Parathyroid adenoma (tissue), 2 donors: ENCODE measurements around the gene CSPG4.
"Not testable (repeated sequence)": the region's sequence is repeated elsewhere in the genome, so short reads cannot be mapped to it uniquely, and the experiment has no call there.

Experiments used
- H2AFZ ChIP-seq: fragments of 300-600 bp; sonication (generic); one replicate; pipeline ENCODE4 v1.7.0; 2017; ENCODE audit warnings: antibody characterized with exemption, mild to moderate bottlenecking
- H3K27ac ChIP-seq: fragments of 300-600 bp; sonication (generic); one replicate; pipeline ENCODE4 v1.7.0; 2017
- H3K27me3 ChIP-seq: fragments of 300-600 bp; sonication (generic); one replicate; pipeline ENCODE4 v1.7.0; 2017; ENCODE audit warnings: low read length; ENCODE audit not compliant: control insufficient read depth, insufficient read depth
- H3K36me3 ChIP-seq: fragments of 300-600 bp; sonication (generic); one replicate; pipeline ENCODE4 v1.7.0; 2017; ENCODE audit warnings: low read length; ENCODE audit not compliant: control insufficient read depth, insufficient read depth
- H3K4me1 ChIP-seq: fragments of 300-600 bp; sonication (generic); one replicate; pipeline ENCODE4 v1.7.0; 2017; ENCODE audit warnings: control low read depth
- H3K4me2 ChIP-seq: fragments of 300-600 bp; sonication (generic); one replicate; pipeline ENCODE4 v1.7.0; 2017; ENCODE audit warnings: low read length
- H3K4me3 ChIP-seq: fragments of 300-600 bp; sonication (generic); one replicate; pipeline ENCODE4 v1.7.0; 2017; ENCODE audit warnings: low read depth, low read length
- H3K79me2 ChIP-seq: fragments of 300-600 bp; sonication (generic); one replicate; pipeline ENCODE4 v1.7.0; 2017; ENCODE audit warnings: control low read depth
- H3K9ac ChIP-seq: fragments of 300-600 bp; sonication (generic); one replicate; pipeline ENCODE4 v1.7.0; 2017; ENCODE audit warnings: mild to moderate bottlenecking
- H3K9me3 ChIP-seq: fragments of 300-600 bp; sonication (generic); one replicate; pipeline ENCODE4 v1.7.0; 2017; ENCODE audit warnings: low read length; ENCODE audit not compliant: control insufficient read depth
- TF ChIP-seq, protein P1 (sequence below): fragments of 300-600 bp; sonication (generic); IDR thresholded peaks from one replicate; pipeline ENCODE4 v1.7.0; 2017; ENCODE audit warnings: antibody characterized with exemption, mild to moderate bottlenecking
- donor health status: primary hyperparathyroidism.

CSPG4 gene

DNA sequence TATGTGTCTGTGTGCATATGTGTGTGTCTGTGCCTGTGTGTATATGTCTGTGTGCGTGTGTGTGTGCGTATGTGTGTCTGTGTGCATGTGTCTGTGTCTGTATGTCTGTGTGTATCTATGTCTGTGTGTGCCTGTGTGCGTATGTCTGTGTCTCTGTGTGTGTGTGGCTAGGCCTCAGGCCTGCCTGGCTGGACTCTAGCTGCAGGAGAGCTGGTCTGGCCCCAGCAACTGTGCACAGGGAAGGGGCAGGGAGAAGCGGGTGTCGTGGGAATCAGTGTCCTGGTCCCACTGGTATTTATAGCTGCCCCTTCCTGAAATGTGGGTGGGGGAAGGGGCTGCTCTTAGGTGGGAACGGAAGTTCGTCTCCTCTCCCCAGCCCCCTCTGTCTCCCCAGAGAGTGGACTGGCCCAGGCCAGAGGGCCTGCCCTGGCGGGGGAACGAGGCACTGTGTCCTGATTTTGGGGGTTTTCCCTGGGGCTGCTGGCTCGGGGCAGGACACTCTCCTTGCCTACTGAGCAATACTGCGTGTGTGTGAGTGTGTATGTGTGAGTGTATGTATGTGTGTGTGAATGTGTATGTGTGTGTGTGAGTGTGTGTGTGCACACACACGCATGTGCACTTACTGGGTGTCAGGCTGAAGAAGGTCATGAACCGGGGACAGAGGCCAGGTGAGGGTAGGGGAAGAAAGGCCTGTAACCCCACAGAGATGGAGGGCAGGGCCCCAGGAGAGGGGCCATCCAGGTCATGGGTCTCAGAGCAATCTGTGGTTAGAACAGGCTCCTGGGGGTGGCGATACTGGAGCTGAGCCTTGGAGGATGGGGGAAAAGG is 6.6 kb downstream of the CSPG4 start:
- H3K4me3 ChIP-seq = no peak overlapping the region
- no peaks in the 10 kb centered on the region for H3K79me2 ChIP-seq
- H3K36me3 ChIP-seq = no peaks in the 10 kb centered on the region
- H3K9ac ChIP-seq = no peak overlapping the region
- TF ChIP-seq, protein P1, sequence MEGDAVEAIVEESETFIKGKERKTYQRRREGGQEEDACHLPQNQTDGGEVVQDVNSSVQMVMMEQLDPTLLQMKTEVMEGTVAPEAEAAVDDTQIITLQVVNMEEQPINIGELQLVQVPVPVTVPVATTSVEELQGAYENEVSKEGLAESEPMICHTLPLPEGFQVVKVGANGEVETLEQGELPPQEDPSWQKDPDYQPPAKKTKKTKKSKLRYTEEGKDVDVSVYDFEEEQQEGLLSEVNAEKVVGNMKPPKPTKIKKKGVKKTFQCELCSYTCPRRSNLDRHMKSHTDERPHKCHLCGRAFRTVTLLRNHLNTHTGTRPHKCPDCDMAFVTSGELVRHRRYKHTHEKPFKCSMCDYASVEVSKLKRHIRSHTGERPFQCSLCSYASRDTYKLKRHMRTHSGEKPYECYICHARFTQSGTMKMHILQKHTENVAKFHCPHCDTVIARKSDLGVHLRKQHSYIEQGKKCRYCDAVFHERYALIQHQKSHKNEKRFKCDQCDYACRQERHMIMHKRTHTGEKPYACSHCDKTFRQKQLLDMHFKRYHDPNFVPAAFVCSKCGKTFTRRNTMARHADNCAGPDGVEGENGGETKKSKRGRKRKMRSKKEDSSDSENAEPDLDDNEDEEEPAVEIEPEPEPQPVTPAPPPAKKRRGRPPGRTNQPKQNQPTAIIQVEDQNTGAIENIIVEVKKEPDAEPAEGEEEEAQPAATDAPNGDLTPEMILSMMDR = no peak
- no peaks in the 10 kb centered on the region for H3K4me1 ChIP-seq
- H3K27me3 ChIP-seq = no peaks in the 10 kb centered on the region
- no peaks in the 10 kb centered on the region for H3K9me3 ChIP-seq
- no peak overlapping the region for H3K27ac ChIP-seq
- no peak overlapping the region for H3K4me2 ChIP-seq
- H2AFZ ChIP-seq = no peak overlapping the region

DNA sequence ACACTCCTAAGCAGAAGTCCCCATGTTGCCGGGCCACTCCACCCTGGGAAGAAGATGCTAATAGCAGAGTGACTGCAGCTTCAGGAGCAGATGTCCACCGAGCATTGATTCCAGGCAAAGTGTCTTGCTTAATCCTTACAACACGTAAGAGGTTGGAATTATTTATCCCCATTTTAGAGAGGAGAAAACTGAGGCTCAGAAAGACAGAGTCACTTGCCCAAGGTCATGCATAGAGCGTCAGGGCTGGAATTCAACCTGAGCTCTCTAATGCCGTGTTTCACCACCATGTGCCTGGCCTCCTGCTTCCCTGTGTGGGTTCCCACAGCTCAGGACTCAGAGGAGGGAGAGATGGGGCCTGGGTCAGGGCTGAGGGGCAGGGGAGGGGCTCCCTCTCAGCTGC is 7.3 kb downstream of the CSPG4 start:
- H3K27ac ChIP-seq, H3K4me3 ChIP-seq, H2AFZ ChIP-seq, H3K4me1 ChIP-seq, H3K27me3 ChIP-seq, H3K79me2 ChIP-seq, H3K36me3 ChIP-seq, H3K9me3 ChIP-seq, H3K4me2 ChIP-seq, H3K9ac ChIP-seq: not testable (repeated sequence)

DNA sequence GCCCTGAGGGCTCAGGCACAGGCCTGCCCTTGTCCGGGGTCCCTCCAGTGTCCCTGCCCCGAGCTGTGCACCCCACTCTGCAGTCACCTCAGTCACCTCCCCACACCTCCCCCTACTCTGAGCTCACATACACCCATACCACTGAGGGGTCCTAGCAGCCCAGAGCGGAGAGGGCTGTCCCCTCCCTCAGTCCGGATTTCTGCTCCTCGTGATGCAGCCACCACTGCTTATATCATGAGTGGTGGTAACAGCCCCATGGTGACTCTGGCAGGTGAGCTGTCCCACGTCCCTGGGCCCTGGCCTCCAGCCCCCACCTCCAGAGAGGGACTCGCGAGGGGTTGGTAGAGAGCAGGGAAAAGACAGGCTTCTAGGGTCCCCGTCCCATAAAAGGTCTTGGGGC is 8.0 kb downstream of the CSPG4 start:
- TF ChIP-seq, protein P1 = no peak
- no peak overlapping the region for H3K4me2 ChIP-seq
- H3K27ac ChIP-seq = no peak overlapping the region
- no peaks in the 10 kb centered on the region for H3K9me3 ChIP-seq
- no peaks in the 10 kb centered on the region for H3K79me2 ChIP-seq
- H3K4me3 ChIP-seq = no peak overlapping the region
- no peaks in the 10 kb centered on the region for H3K4me1 ChIP-seq
- H2AFZ ChIP-seq = no peak overlapping the region
- H3K9ac ChIP-seq = no peak overlapping the region
- no peaks in the 10 kb centered on the region for H3K36me3 ChIP-seq
- H3K27me3 ChIP-seq = no peaks in the 10 kb centered on the region

DNA sequence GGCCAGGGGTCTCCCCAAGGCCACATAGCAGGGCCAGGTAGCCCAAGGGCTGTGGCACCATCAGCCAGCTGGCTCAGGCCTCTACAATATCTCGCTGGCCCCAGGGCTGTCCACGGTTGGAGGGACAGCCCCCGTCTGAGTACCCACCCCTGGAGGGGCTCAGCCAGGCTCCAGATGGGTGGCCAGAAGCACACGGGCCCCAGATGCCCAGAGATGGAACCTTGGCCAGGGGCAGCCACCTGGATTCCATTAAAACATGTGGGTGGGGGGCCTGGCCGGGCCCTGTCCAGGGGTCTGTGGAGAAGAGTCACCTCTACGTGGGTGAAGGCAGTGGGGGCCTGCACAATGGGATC is 8.4 kb downstream of the CSPG4 start:
- no peaks in the 10 kb centered on the region for H3K36me3 ChIP-seq
- H3K27ac ChIP-seq = no peak overlapping the region
- no peaks in the 10 kb centered on the region for H3K9me3 ChIP-seq
- H3K9ac ChIP-seq = no peak overlapping the region
- H3K4me3 ChIP-seq = no peak overlapping the region
- no peak overlapping the region for H2AFZ ChIP-seq
- H3K79me2 ChIP-seq = no peaks in the 10 kb centered on the region
- no peak overlapping the region for H3K4me2 ChIP-seq
- TF ChIP-seq, protein P1 = no peak
- H3K4me1 ChIP-seq = no peaks in the 10 kb centered on the region
- H3K27me3 ChIP-seq = no peaks in the 10 kb centered on the region

DNA sequence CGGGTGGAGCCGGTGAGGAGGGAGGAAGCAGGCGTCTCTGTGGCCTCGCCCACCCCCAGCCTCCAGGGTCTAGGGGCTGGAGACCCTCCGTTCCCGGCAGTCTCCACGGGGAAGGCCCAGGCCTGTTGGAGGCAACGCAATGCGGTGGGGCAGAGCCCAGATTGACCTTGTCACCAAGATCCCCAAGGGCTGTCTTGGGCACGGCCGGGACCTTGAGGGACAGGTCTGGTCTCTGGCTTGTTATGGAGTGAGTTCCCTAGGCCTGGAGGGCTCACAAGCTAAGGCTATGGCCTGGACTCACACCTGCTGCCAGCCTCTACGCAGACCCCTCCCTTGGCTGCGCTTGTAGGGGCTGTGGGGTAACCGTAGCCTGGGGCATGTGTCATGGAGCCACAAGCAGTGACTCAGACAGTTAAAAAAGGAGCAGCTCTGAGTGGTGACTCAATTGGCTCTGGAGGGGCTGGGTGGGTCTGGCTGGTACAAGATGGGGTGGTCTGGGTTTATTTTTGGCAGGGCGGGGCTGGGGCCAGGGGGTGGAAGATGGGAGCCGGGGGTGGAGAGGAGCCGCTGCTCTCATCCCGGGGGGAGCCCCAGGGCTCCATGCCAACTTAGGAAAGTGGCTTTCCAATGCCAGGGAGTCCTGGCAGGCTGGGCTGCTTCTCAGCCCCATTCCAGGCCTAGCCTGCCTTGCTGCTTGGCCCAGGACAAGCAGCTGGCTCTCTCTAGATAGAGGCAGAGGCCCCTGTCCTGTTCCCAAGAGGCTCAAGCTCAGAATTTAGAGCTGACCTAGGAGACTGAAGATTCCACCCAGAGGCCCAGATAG is 9.0 kb downstream of the CSPG4 start:
- H3K4me1 ChIP-seq, H3K36me3 ChIP-seq, H3K27me3 ChIP-seq, H3K9me3 ChIP-seq, H2AFZ ChIP-seq, H3K4me2 ChIP-seq, H3K27ac ChIP-seq, H3K79me2 ChIP-seq, H3K4me3 ChIP-seq, H3K9ac ChIP-seq: not testable (repeated sequence)
